K562 (cell line): ENCODE measurements around the gene MYO15B. TPM values are rescaled to one million over a fixed set of nuclear protein-coding genes. Genes with fewer than 3 reads are reported as not detected.

Source experiments
- ATAC-seq: fragments of 200-7000 bp; cut with Tn5 transposase; 3 replicates; pipeline ENCODE4 v1.9.1; 2020; ENCODE audit warnings: moderate library complexity
- BruUV-seq: library from RNA; stranded (reverse); fragments of 400-500 nt; replicated peaks from 2 replicates; lab custom pipeline; 2021; lab: Mats Ljungman, UMichigan
- CTCF ChIA-PET: fragments of 300-600 bp; formaldehyde crosslinking; extraction: SDS; loops from one replicate; lab custom pipeline; 2021; ENCODE audit warnings: low intra/inter-chr PET ratio; lab: Yijun Ruan, JAX
- POLR2A ChIA-PET: fragments of 300-600, 350-650 bp; sonication (Branson Sonifier 250); formaldehyde crosslinking; extraction: SDS; loops from one replicate; lab custom pipeline; 2021; ENCODE audit warnings: antibody characterized with exemption, inconsistent platforms; lab: Yijun Ruan, JAX
- DNase-seq, 4 experiments: peaks; one replicate each; pipeline versions ENCODE4 v3.0.0 to v3.0.0-alpha.2; 2011 to 2018; ENCODE audit warnings: low spot score in 3 of 4, mixed read lengths in 3 of 4; ENCODE audit errors: extremely low read depth in 1 of 4
- FAIRE-seq: peaks from 2 replicates; lab custom pipeline; 2011; peaks lifted over from hg19 to GRCh38; lab: Jason Lieb, UNC
- H2AFZ ChIP-seq: 2 replicates; pipeline ENCODE4 v1.6.0; 2011; ENCODE audit warnings: low read depth, low read length, control low read depth, inconsistent platforms
- H3K27ac ChIP-seq: fragments of 200-600 bp; 3 replicates; pipeline ENCODE4 v1.8.0; 2011; ENCODE audit warnings: low read depth, mild to moderate bottlenecking, control low read depth, inconsistent platforms, low read length, moderate library complexity, mixed read lengths; ENCODE audit errors: extremely low read depth
- H3K27me3 ChIP-seq, 2 experiments: fragments of 300-600 bp in 1 of 2; 2 replicates in 1 of 2; 3 replicates in 1 of 2; pipeline versions ENCODE4 v1.6.0 to v1.8.0; 2011; ENCODE audit warnings: inconsistent platforms in 2 of 2, low read length in 2 of 2, mild to moderate bottlenecking in 1 of 2, mixed read lengths in 1 of 2, moderate library complexity in 1 of 2; ENCODE audit not compliant: control insufficient read depth in 2 of 2, insufficient read depth in 2 of 2
- H3K36me3 ChIP-seq: fragments of 300-600 bp; 3 replicates; pipeline ENCODE4 v1.8.0; 2011; ENCODE audit warnings: mild to moderate bottlenecking, low read length, inconsistent platforms; ENCODE audit not compliant: control insufficient read depth, insufficient read depth
- H3K4me1 ChIP-seq, 2 experiments: fragments of 200-600 bp in 1 of 2; replicated peaks in 1 of 2; 2 replicates in 1 of 2; 3 replicates in 1 of 2; pipeline versions ENCODE4 v1.5.1 to v1.8.0; 2011; ENCODE audit warnings: inconsistent platforms in 2 of 2, low read length in 2 of 2, mild to moderate bottlenecking in 1 of 2, mixed read lengths in 1 of 2, moderate library complexity in 1 of 2; ENCODE audit not compliant: control insufficient read depth in 2 of 2, insufficient read depth in 2 of 2
- H3K4me2 ChIP-seq: 2 replicates; pipeline ENCODE4 v1.6.1; 2011; ENCODE audit warnings: low read length, control low read depth, inconsistent platforms, mixed read lengths; ENCODE audit not compliant: insufficient read depth
- H3K4me3 ChIP-seq: fragments of 200-600 bp; sonication (generic), shearing (Covaris generic); 2 replicates; pipeline ENCODE4 v1.5.1; 2016; ENCODE audit warnings: control low read depth, inconsistent platforms
- H3K79me2 ChIP-seq: fragments of 200-600 bp; 3 replicates; pipeline ENCODE4 v1.8.0; 2011; ENCODE audit warnings: low read length, inconsistent platforms; ENCODE audit not compliant: control insufficient read depth, insufficient read depth
- H3K9ac ChIP-seq, 2 experiments: 2 replicates each; pipeline versions ENCODE4 v1.6.0 to v1.6.1; 2011; ENCODE audit warnings: low read depth in 2 of 2, low read length in 2 of 2, control low read depth in 1 of 2, inconsistent platforms in 1 of 2, mild to moderate bottlenecking in 1 of 2, mixed read lengths in 1 of 2; ENCODE audit not compliant: insufficient read depth in 1 of 2
- H3K9me1 ChIP-seq: one replicate; pipeline ENCODE4 v1.6.0; 2011; ENCODE audit warnings: inconsistent platforms, mild to moderate bottlenecking, low read length, moderate library complexity; ENCODE audit not compliant: control insufficient read depth, insufficient read depth
- H3K9me3 ChIP-seq: replicated peaks from 2 replicates; pipeline ENCODE4 v1.5.1; 2011; ENCODE audit warnings: low read depth, low read length, inconsistent platforms; ENCODE audit not compliant: control insufficient read depth, insufficient read depth
- H4K20me1 ChIP-seq: replicated peaks from 2 replicates; pipeline ENCODE4 v1.6.1; 2011; ENCODE audit warnings: low read length, inconsistent platforms, mixed read lengths; ENCODE audit not compliant: control insufficient read depth, insufficient read depth
- CBX2 ChIP-seq: fragments of 200-600 bp; sonication (generic); IDR thresholded peaks from one replicate; pipeline ENCODE4 v1.6.1; 2012; ENCODE audit warnings: mild to moderate bottlenecking, low read length, inconsistent platforms; ENCODE audit not compliant: insufficient read depth, poor library complexity, severe bottlenecking
- CC2D1A ChIP-seq: fragments of 450-650 bp; IDR thresholded peaks from 2 replicates; pipeline ENCODE4 v1.6.1; 2017; ENCODE audit warnings: mild to moderate bottlenecking
- KLF6 ChIP-seq: fragments of 250-450 bp; sonication (Bioruptor Pico); IDR thresholded peaks from 2 replicates; pipeline ENCODE4 v1.4.0; 2020; ENCODE audit warnings: mild to moderate bottlenecking, moderate library complexity, borderline replicate concordance
- SMARCA5 ChIP-seq: fragments of 450-650 bp; IDR thresholded peaks from 2 replicates; pipeline ENCODE4 v1.6.1; 2016
- ZNF707 ChIP-seq: fragments of 250-450 bp; sonication (Bioruptor Pico); conservative IDR thresholded peaks from 2 replicates; pipeline ENCODE4 v1.8.0; 2022; ENCODE audit warnings: inconsistent platforms, mild to moderate bottlenecking, moderate library complexity
- WGBS: fragments of 100-300 bp; shearing (Covaris generic); methylation state at CpG from one replicate; pipeline ENCODE4 v1.1.6; 2016; ENCODE audit warnings: low coverage, mixed read lengths; ENCODE audit not compliant: insufficient coverage; ENCODE audit errors: missing lambda C conversion rate; 5-methylcytosine and 5-hydroxymethylcytosine counted together
- in situ Hi-C: fragments of 300-500 bp; cut with MboI; formaldehyde crosslinking; loops from 4 replicates; pipeline ENCODE4 v1.15.0; 2018; ENCODE audit warnings: inconsistent platforms, mixed read lengths
- intact Hi-C: fragments of 100-400 bp; cut with micrococcal nuclease; formaldehyde crosslinking; loops from 2 replicates; pipeline ENCODE4 v1.14.2; 2022
- polyA plus RNA-seq, 8 experiments: library from polyadenylated mRNA; depleted of rRNA in 4 of 8; stranded (reverse) in 5 of 8; unstranded in 3 of 8; fragments of >200 nt; fragmentation: Nextera tagmentation in 2 of 8; fragmentation: Illumina TruSeq in 1 of 8; extraction: Ambion mirVana in 2 of 8; extraction: Trizol in 1 of 8; gene quantifications; 2 replicates each; pipeline versions ENCODE4 v1.2.1 to v1.2.3, GENCODE V29; 2011 to 2014; ENCODE audit warnings: inconsistent platforms in 1 of 8, missing spikeins in 1 of 8
- total RNA-seq, 7 experiments: library from RNA; depleted of rRNA in 6 of 7; stranded (reverse); fragments of >200 nt in 6 of 7; fragmentation: Illumina TruSeq in 2 of 7; extraction: Trizol in 2 of 7; gene quantifications; 2 replicates each; pipeline versions ENCODE4 v1.2.1 to v1.2.3, GENCODE V29; 2011 to 2021; ENCODE audit warnings: low replicate concordance in 1 of 7
- TF ChIP-seq, protein P1 (sequence below): fragments of 450-650 bp; IDR thresholded peaks from 2 replicates; pipeline ENCODE4 v1.6.1; 2017; ENCODE audit warnings: antibody characterized with exemption, mild to moderate bottlenecking

MYO15B gene
- total and polyA plus RNA-seq, 9 of the 15 experiments (the other 6 are each of a cell fraction or from before 2014, with no cell fraction given): 0.05 to 3.1 (median 0.83) TPM; not detected in 2

DNA sequence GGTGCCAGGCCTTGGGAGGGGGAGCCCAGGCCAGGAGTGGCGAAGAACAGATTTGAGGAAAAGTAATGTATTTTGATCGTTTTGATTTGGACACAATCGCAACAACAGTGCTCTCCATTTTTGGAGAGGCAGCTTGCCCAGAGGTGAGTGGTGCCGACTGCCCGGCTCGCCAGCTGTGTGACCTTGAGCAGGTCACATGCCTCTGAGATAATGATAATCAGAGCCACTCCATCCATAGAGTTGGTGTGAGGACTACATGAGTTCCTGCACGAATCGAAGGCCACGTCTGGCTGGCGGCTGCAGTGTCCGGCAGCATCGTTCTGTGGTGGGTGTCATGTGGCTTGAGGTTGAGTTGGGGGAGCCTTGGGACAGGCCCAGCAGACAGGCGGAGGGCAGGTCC, 41.4 kb upstream of the MYO15B start:
- in situ Hi-C loops: no loop called here

GRCh38 chr17:75547091-75547490, 40.5 kb upstream of the MYO15B start:
- DNase-seq (no peak), ATAC-seq (no peak)
- in situ Hi-C loops (no loop called here), intact Hi-C loops (no loop called here)
- H3K27me3 ChIP-seq: no peaks in the 10 kb centered on the region
- CTCF ChIA-PET: no interaction called here
- peaks cover 8% of the 10 kb centered on the region; the same call in 1 of the 2 replicates for H4K20me1 ChIP-seq
- H3K36me3 ChIP-seq: no peaks in the 10 kb centered on the region
- no peak overlapping the region for H3K27ac ChIP-seq
- H3K4me3 ChIP-seq: no peak overlapping the region
- H2AFZ ChIP-seq: no peak overlapping the region
- BruUV-seq: no TSS peak
- no peaks in the 10 kb centered on the region for H3K9me1 ChIP-seq
- H3K4me1 ChIP-seq: peaks cover 0 to 36% of the 10 kb centered on the region in 2 experiments; a peak in 3 of 5 replicates
- H3K9ac ChIP-seq: no peak overlapping the region; a peak in 2 of 4 replicates
- TF ChIP-seq, protein P1, sequence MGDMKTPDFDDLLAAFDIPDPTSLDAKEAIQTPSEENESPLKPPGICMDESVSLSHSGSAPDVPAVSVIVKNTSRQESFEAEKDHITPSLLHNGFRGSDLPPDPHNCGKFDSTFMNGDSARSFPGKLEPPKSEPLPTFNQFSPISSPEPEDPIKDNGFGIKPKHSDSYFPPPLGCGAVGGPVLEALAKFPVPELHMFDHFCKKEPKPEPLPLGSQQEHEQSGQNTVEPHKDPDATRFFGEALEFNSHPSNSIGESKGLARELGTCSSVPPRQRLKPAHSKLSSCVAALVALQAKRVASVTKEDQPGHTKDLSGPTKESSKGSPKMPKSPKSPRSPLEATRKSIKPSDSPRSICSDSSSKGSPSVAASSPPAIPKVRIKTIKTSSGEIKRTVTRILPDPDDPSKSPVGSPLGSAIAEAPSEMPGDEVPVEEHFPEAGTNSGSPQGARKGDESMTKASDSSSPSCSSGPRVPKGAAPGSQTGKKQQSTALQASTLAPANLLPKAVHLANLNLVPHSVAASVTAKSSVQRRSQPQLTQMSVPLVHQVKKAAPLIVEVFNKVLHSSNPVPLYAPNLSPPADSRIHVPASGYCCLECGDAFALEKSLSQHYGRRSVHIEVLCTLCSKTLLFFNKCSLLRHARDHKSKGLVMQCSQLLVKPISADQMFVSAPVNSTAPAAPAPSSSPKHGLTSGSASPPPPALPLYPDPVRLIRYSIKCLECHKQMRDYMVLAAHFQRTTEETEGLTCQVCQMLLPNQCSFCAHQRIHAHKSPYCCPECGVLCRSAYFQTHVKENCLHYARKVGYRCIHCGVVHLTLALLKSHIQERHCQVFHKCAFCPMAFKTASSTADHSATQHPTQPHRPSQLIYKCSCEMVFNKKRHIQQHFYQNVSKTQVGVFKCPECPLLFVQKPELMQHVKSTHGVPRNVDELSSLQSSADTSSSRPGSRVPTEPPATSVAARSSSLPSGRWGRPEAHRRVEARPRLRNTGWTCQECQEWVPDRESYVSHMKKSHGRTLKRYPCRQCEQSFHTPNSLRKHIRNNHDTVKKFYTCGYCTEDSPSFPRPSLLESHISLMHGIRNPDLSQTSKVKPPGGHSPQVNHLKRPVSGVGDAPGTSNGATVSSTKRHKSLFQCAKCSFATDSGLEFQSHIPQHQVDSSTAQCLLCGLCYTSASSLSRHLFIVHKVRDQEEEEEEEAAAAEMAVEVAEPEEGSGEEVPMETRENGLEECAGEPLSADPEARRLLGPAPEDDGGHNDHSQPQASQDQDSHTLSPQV: no peak
- TF ChIP-seq, all 486 proteins: peak for 0
- FAIRE-seq: no peak
- H3K4me2 ChIP-seq: no peak overlapping the region
- no peaks in the 10 kb centered on the region for H3K9me3 ChIP-seq
- H3K79me2 ChIP-seq: no peaks in the 10 kb centered on the region
- 74% methylated on average over 8 of the region's 9 CpGs for WGBS
- POLR2A ChIA-PET: no interaction called here

More for the DNA sequence above, 41.4 kb upstream of the MYO15B start:
- Histone ChIP-seq H3K27ac (no peak overlapping the region), H3K9ac (no peak overlapping the region), H3K27me3 (no peaks in the 10 kb centered on the region), H3K9me3 (no peaks in the 10 kb centered on the region), H2AFZ (no peak overlapping the region), H3K9me1 (no peaks in the 10 kb centered on the region), H3K79me2 (no peaks in the 10 kb centered on the region), H3K4me1 (peaks cover 2 to 45% of the 10 kb centered on the region in 2 experiments; a peak in 3 of 5 replicates)
- POLR2A ChIA-PET: no interaction called here
- 86% methylated on average over 12 of the region's 13 CpGs for WGBS
- no peak for FAIRE-seq
- CTCF ChIA-PET: no interaction called here
- BruUV-seq: no TSS peak
- no peak for TF ChIP-seq SMARCA5
- TF ChIP-seq KLF6 (CRISPR knock-in tag): no peak
- TF ChIP-seq CBX2: no peak
- TF ChIP-seq CC2D1A: no peak
- TF ChIP-seq ZNF707 (CRISPR knock-in tag): no peak
- TF ChIP-seq, all 486 proteins: peak for 0
- no peaks in the 10 kb centered on the region for H3K36me3 ChIP-seq
- DNase-seq (no peak), ATAC-seq (no peak)
- peaks cover 10% of the 10 kb centered on the region; the same call in 1 of the 2 replicates for H4K20me1 ChIP-seq
- intact Hi-C loops: no loop called here
- H3K4me2 ChIP-seq: no peak overlapping the region
- H3K4me3 ChIP-seq: no peak overlapping the region
